OCI-LY1 (cell line): ENCODE measurements around the gene EMILIN3.

Experiments
- H2AFZ ChIP-seq: fragments of 200-600 bp; sonication (generic), shearing (Covaris generic); 2 replicates; pipeline ENCODE4 v1.6.0; 2014; ENCODE audit warnings: antibody characterized with exemption, mild to moderate bottlenecking, low read length
- H3F3A ChIP-seq: fragments of 200-600 bp; sonication (generic), shearing (Covaris generic); 2 replicates; pipeline ENCODE4 v1.6.0; 2014; ENCODE audit warnings: mild to moderate bottlenecking, antibody characterized with exemption, low read length, moderate library complexity; ENCODE audit not compliant: insufficient read depth
- H3K27ac ChIP-seq: fragments of 200-600 bp; sonication (generic); 2 replicates; pipeline ENCODE4 v1.5.1; 2014; ENCODE audit warnings: low read length, mixed run types, mild to moderate bottlenecking, low read depth; ENCODE audit not compliant: poor library complexity, severe bottlenecking
- H3K27me3 ChIP-seq: fragments of 200-600 bp; sonication (generic); 2 replicates; pipeline ENCODE4 v1.6.0; 2014; ENCODE audit warnings: antibody characterized with exemption, mild to moderate bottlenecking, low read length, moderate library complexity; ENCODE audit not compliant: insufficient read depth
- H3K36me3 ChIP-seq: fragments of 200-600 bp; sonication (generic); 2 replicates; pipeline ENCODE4 v1.6.1; 2014; ENCODE audit warnings: mild to moderate bottlenecking, antibody characterized with exemption, low read length, moderate library complexity, mixed read lengths; ENCODE audit not compliant: insufficient read depth
- H3K4me1 ChIP-seq: fragments of 200-600 bp; sonication (generic); 2 replicates; pipeline ENCODE4 v1.5.1; 2014; ENCODE audit warnings: mild to moderate bottlenecking, low read length, moderate library complexity; ENCODE audit not compliant: insufficient read depth, severe bottlenecking
- H3K4me2 ChIP-seq: fragments of 200-600 bp; sonication (generic), shearing (Covaris generic); 2 replicates; pipeline ENCODE4 v1.6.1; 2014; ENCODE audit warnings: low read length
- H3K4me3 ChIP-seq: fragments of 200-600 bp; sonication (generic); 2 replicates; pipeline ENCODE4 v1.5.1; 2014; ENCODE audit warnings: low read length, low read depth, mild to moderate bottlenecking, mixed read lengths; ENCODE audit not compliant: poor library complexity, severe bottlenecking
- H3K79me2 ChIP-seq: fragments of 200-600 bp; shearing (Covaris generic); 2 replicates; pipeline ENCODE4 v1.6.1; 2016; ENCODE audit warnings: mixed run types, low read length, mixed read lengths; ENCODE audit not compliant: insufficient read depth
- H3K9ac ChIP-seq: fragments of 200-600 bp; sonication (generic), shearing (Covaris generic); 2 replicates; pipeline ENCODE4 v1.6.1; 2014; ENCODE audit warnings: mild to moderate bottlenecking, low read length, mixed read lengths
- H3K9me2 ChIP-seq: fragments of 200-600 bp; sonication (generic), shearing (Covaris generic); 2 replicates; pipeline ENCODE4 v1.6.1; 2014; ENCODE audit warnings: low read depth, mild to moderate bottlenecking, low read length, mixed read lengths
- H3K9me3 ChIP-seq: fragments of 200-600 bp; shearing (Covaris generic); 2 replicates; pipeline ENCODE4 v1.6.1; 2014; ENCODE audit warnings: low read length, mixed read lengths
- H4K20me1 ChIP-seq: fragments of 200-600 bp; sonication (generic), shearing (Covaris generic); 2 replicates; pipeline ENCODE4 v1.6.0; 2016; ENCODE audit warnings: mild to moderate bottlenecking, low read length; ENCODE audit not compliant: insufficient read depth
- CTCF ChIP-seq: fragments of 200-600 bp; sonication (generic), shearing (Covaris generic); IDR thresholded peaks from 2 replicates; pipeline ENCODE4 v1.5.1; 2017; ENCODE audit warnings: mild to moderate bottlenecking, antibody characterized with exemption, low read length, moderate library complexity, mixed read lengths
- EZH2 ChIP-seq: fragments of 200-600 bp; sonication (generic), shearing (Covaris generic); IDR thresholded peaks from 2 replicates; pipeline ENCODE4 v1.8.0; 2017; ENCODE audit warnings: borderline replicate concordance, mixed run types, mild to moderate bottlenecking, antibody characterized with exemption, low read length, moderate library complexity, mixed read lengths

Gene EMILIN3

DNA sequence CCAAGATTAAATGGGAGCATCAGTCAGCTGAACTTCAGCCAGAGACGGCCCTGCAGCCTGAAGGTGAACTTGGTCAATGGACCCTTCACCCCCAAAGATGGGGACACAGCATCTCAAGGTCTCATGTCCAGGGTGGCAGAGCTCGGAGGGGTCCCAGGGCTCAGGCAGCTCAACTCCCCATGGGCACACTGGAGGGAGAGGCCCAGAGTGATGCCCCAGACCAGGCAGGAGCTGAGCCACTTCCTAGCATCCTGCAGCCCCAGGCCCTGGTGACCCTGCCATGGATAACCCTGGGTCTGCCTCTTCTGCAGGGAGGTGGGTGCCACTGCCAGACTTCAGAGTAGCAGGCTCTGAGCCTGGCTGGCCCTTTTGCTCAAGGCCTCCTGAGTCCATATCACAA is 27.5 kb upstream of the EMILIN3 start:
- no peaks in the 10 kb centered on the region for H3K27me3 ChIP-seq
- H3K79me2 ChIP-seq = no peaks in the 10 kb centered on the region
- H3F3A ChIP-seq = no peaks in the 10 kb centered on the region
- H3K27ac ChIP-seq = no peak overlapping the region
- no peak overlapping the region for H3K9ac ChIP-seq
- H3K4me3 ChIP-seq = no peak overlapping the region
- no peak for TF ChIP-seq EZH2
- TF ChIP-seq CTCF = no peak
- no peaks in the 10 kb centered on the region for H3K9me3 ChIP-seq
- no peak overlapping the region for H3K4me2 ChIP-seq
- H2AFZ ChIP-seq = no peak overlapping the region
- H3K9me2 ChIP-seq = no peaks in the 10 kb centered on the region
- H3K36me3 ChIP-seq = no peaks in the 10 kb centered on the region
- no peaks in the 10 kb centered on the region for H3K4me1 ChIP-seq
- H4K20me1 ChIP-seq = no peaks in the 10 kb centered on the region

- no peak overlapping the region for H3K4me3 ChIP-seq
- no peaks in the 10 kb centered on the region for H3K9me3 ChIP-seq
- no peaks in the 10 kb centered on the region for H3K4me1 ChIP-seq
- H3K9me2 ChIP-seq = no peaks in the 10 kb centered on the region
- H3K27me3 ChIP-seq = no peaks in the 10 kb centered on the region
- no peak overlapping the region for H2AFZ ChIP-seq
- H3K79me2 ChIP-seq = no peaks in the 10 kb centered on the region
- H3K27ac ChIP-seq = no peak overlapping the region
- no peaks in the 10 kb centered on the region for H3K36me3 ChIP-seq
- no peaks in the 10 kb centered on the region for H3F3A ChIP-seq
- H3K4me2 ChIP-seq = no peak overlapping the region
- TF ChIP-seq EZH2 = no peak
- TF ChIP-seq CTCF = no peak
- no peaks in the 10 kb centered on the region for H4K20me1 ChIP-seq
- H3K9ac ChIP-seq = no peak overlapping the region
Measured at GRCh38 chr20:41393705-41394066, 27.1 kb upstream of the EMILIN3 start.

DNA sequence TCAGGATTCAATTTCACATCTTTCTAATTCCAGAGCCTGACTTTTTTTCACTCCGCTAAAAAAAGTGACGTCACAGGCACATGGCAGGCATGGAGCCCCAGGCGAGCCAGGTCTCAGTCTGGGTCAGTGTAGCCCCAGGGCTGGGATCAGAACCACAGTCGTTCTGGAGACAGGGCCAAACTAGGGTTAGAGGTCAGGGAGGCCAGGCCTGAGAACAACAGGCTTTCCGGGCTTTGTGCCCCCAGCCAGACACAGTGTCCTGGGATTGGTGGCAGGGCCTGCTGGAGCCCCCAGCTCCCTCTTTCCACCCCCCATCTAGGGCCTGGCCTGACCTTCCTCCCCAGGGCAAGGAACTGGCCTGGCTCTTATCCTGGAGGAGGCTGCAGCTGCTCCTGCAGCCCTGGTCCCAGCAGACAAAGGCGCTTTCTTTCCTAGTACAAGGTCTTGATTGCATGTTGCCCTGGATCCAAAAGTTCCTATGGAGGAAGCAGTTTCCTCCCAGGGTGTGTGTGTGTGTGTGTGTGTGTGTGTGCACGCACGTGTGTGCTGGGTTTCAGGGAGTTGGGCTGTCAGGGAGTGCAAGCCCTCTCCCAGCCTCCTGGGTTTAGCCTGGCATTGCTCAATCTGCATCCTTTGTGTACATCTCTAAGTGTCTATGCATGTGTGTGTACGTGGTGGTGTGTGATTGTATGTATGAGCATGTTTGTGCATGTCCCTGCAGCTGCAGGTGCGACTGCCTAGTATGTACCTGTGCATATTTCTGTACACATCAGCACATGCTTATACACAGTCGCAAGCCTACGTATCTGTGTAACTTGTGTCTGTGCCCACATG is 26.5 kb upstream of the EMILIN3 start:
- Histone ChIP-seq H3K4me2 (no peak overlapping the region), H3K27ac (no peak overlapping the region), H3K9ac (no peak overlapping the region), H3F3A (no peaks in the 10 kb centered on the region), H3K27me3 (no peaks in the 10 kb centered on the region), H4K20me1 (no peaks in the 10 kb centered on the region), H3K79me2 (no peaks in the 10 kb centered on the region), H3K4me1 (no peaks in the 10 kb centered on the region), H3K9me3 (no peaks in the 10 kb centered on the region), H3K4me3 (no peak overlapping the region), H2AFZ (no peak overlapping the region), H3K9me2 (no peaks in the 10 kb centered on the region), H3K36me3 (no peaks in the 10 kb centered on the region)
- TF ChIP-seq EZH2 (no peak), CTCF (no peak)
